ENCODE results near the gene ST8SIA6.

ST8SIA6 gene

GRCh38 chr10:17353568-17354300 is 100.7 kb downstream of the ST8SIA6 start:
- DNase-seq (ENCODE audit: low read depth), result peak; percentile 35
- TF ChIP-seq CTCF (IDR thresholded peaks at IDR 0.05; ENCODE audit: control insufficient read depth, extremely low read depth, insufficient read depth), result no peak
- no peak overlapping the region for H3K4me3 ChIP-seq (ENCODE audit: low read depth, low read length)

GRCh38 chr10:17352583-17352982 is 101.8 kb downstream of the ST8SIA6 start:
- DNase-seq (ENCODE audit: low read depth), result no peak
- no peak overlapping the region for H3K4me3 ChIP-seq (ENCODE audit: low read depth, low read length)
- no peak for TF ChIP-seq CTCF (IDR thresholded peaks at IDR 0.05; ENCODE audit: control insufficient read depth, extremely low read depth, insufficient read depth)

- no peak for DNase-seq (ENCODE audit: low read depth)
- no peak for TF ChIP-seq CTCF (IDR thresholded peaks at IDR 0.05; ENCODE audit: control insufficient read depth, extremely low read depth, insufficient read depth)
- H3K4me3 ChIP-seq (ENCODE audit: low read depth, low read length), result no peak overlapping the region
Measured at GRCh38 chr10:17351506-17351905, 102.9 kb downstream of the ST8SIA6 start.

GRCh38 chr10:17349717-17350116 is 104.7 kb downstream of the ST8SIA6 start:
- no peak overlapping the region for H3K4me3 ChIP-seq (ENCODE audit: low read depth, low read length)
- no peak for DNase-seq (ENCODE audit: low read depth)
- no peak for TF ChIP-seq CTCF (IDR thresholded peaks at IDR 0.05; ENCODE audit: control insufficient read depth, extremely low read depth, insufficient read depth)

GRCh38 chr10:17348501-17349349 is 105.7 kb downstream of the ST8SIA6 start:
- no peak for TF ChIP-seq CTCF (IDR thresholded peaks at IDR 0.05; ENCODE audit: control insufficient read depth, extremely low read depth, insufficient read depth)
- no peak for DNase-seq (ENCODE audit: low read depth)
- no peak overlapping the region for H3K4me3 ChIP-seq (ENCODE audit: low read depth, low read length)

GRCh38 chr10:17348011-17348500 is 106.3 kb downstream of the ST8SIA6 start:
- DNase-seq (ENCODE audit: low read depth), result no peak
- H3K4me3 ChIP-seq (ENCODE audit: low read depth, low read length), result no peak overlapping the region
- no peak for TF ChIP-seq CTCF (IDR thresholded peaks at IDR 0.05; ENCODE audit: control insufficient read depth, extremely low read depth, insufficient read depth)

Data from LNCaP clone FGC (cell line).